HCT116 (cell line): Measurements from ENCODE around the gene EXOC4. TPM values are rescaled to one million over a fixed set of nuclear protein-coding genes. Genes with fewer than 3 reads are reported as not detected.

ENCODE experiments used
- ATAC-seq: fragments of 200-7000 bp; cut with Tn5 transposase; 2 replicates; pipeline ENCODE4 v1.9.1; 2020; ENCODE audit warnings: mild to moderate bottlenecking, moderate library complexity
- BruUV-seq: library from RNA; stranded (reverse); fragments of 400-500 nt; replicated peaks from 2 replicates; lab custom pipeline; 2021; lab: Mats Ljungman, UMichigan
- CTCF ChIA-PET: fragments of 300-600 bp; sonication (Branson Sonifier 250); formaldehyde crosslinking; loops from one replicate; lab custom pipeline; 2021; ENCODE audit warnings: antibody characterized with exemption; lab: Charles Lee
- POLR2A ChIA-PET: fragments of 300-600, 350-600 bp; sonication (Branson Sonifier 250); formaldehyde crosslinking; loops from one replicate; lab custom pipeline; 2021; ENCODE audit warnings: antibody characterized with exemption; lab: Charles Lee
- RAD21 ChIA-PET, 2 experiments: fragments of 300-600 bp; sonication (Branson Sonifier 250); formaldehyde crosslinking; loops; one replicate each; lab custom pipeline; 2023; ENCODE audit warnings: low total read pairs in 2 of 2; ENCODE audit not compliant: uncharacterized antibody in 2 of 2, unreplicated experiment in 2 of 2, low non-redundant PET in 1 of 2; lab: Charles Lee
- DNase-seq: peaks from one replicate; pipeline ENCODE4 v3.0.0-alpha.2; 2010; ENCODE audit warnings: low read depth, low spot score
- H2AFZ ChIP-seq: fragments of 200-600 bp; shearing (Covaris generic), sonication (generic); 2 replicates; pipeline ENCODE4 v1.6.1; 2017; ENCODE audit warnings: low read depth, mixed run types, mixed read lengths, antibody characterized with exemption, low read length; ENCODE audit not compliant: poor library complexity, severe bottlenecking
- H3K27ac ChIP-seq: 2 replicates; pipeline ENCODE4 v1.5.1; 2012; ENCODE audit warnings: low read depth, low read length
- H3K27me3 ChIP-seq: fragments of 200-600 bp; sonication (generic); 2 replicates; pipeline ENCODE4 v1.6.1; 2016; ENCODE audit warnings: mixed run types, low read length, mixed read lengths; ENCODE audit not compliant: insufficient read depth
- H3K36me3 ChIP-seq, 2 experiments: fragments of 200-500 bp in 1 of 2; fragments of 200-600 bp in 1 of 2; sonication (Bioruptor generic) in 1 of 2; sonication (generic) in 1 of 2; 2 replicates each; pipeline versions ENCODE4 v1.5.1 to v1.6.1; 2014 to 2016; ENCODE audit warnings: low read length in 2 of 2, inconsistent platforms in 1 of 2, mixed read lengths in 1 of 2, mixed run types in 1 of 2; ENCODE audit not compliant: insufficient read depth in 2 of 2, control insufficient read depth in 1 of 2
- H3K4me1 ChIP-seq, 2 experiments: fragments of 200-600 bp in 1 of 2; sonication (generic) in 1 of 2; 2 replicates each; pipeline versions ENCODE4 v1.5.1 to v1.6.1; 2012 to 2017; ENCODE audit warnings: low read length in 2 of 2, inconsistent platforms in 1 of 2, mild to moderate bottlenecking in 1 of 2, mixed read lengths in 1 of 2, mixed run types in 1 of 2, moderate library complexity in 1 of 2; ENCODE audit not compliant: insufficient read depth in 2 of 2, control insufficient read depth in 1 of 2
- H3K4me2 ChIP-seq: fragments of 200-600 bp; sonication (generic); 2 replicates; pipeline ENCODE4 v1.6.1; 2017; ENCODE audit warnings: mixed run types, low read length, mixed read lengths
- H3K4me3 ChIP-seq, 2 experiments: fragments of 200-600 bp in 1 of 2; sonication (generic) in 1 of 2; replicated peaks in 1 of 2; 2 replicates each; pipeline ENCODE4 v1.5.1; 2011 to 2016; ENCODE audit warnings: low read length in 2 of 2, control low read depth in 1 of 2, low read depth in 1 of 2, mild to moderate bottlenecking in 1 of 2, mixed read lengths in 1 of 2, mixed run types in 1 of 2
- H3K79me2 ChIP-seq: fragments of 200-600 bp; sonication (generic); 2 replicates; pipeline ENCODE4 v1.6.1; 2017; ENCODE audit warnings: mild to moderate bottlenecking, mixed run types, low read length, moderate library complexity, mixed read lengths; ENCODE audit not compliant: insufficient read depth
- H3K9ac ChIP-seq: fragments of 200-600 bp; sonication (generic); 2 replicates; pipeline ENCODE4 v1.6.1; 2016; ENCODE audit warnings: low read length, mixed read lengths
- H3K9me2 ChIP-seq: fragments of 200-600 bp; sonication (generic), shearing (Covaris generic); 2 replicates; pipeline ENCODE4 v1.6.1; 2017; ENCODE audit warnings: mixed run types, mild to moderate bottlenecking, moderate library complexity; ENCODE audit not compliant: insufficient read depth
- H3K9me3 ChIP-seq, 2 experiments: fragments of 200-500 bp in 1 of 2; fragments of 200-600 bp in 1 of 2; sonication (Bioruptor generic) in 1 of 2; sonication (generic) in 1 of 2; 2 replicates each; pipeline ENCODE4 v1.6.1; 2014 to 2017; ENCODE audit warnings: low read length in 2 of 2, mixed read lengths in 2 of 2, inconsistent platforms in 1 of 2, low read depth in 1 of 2, mild to moderate bottlenecking in 1 of 2, mixed run types in 1 of 2, moderate library complexity in 1 of 2; ENCODE audit not compliant: control insufficient read depth in 1 of 2, insufficient read depth in 1 of 2
- H4K20me1 ChIP-seq: fragments of 200-600 bp; sonication (generic), shearing (Covaris generic); 2 replicates; pipeline ENCODE4 v1.6.1; 2017; ENCODE audit warnings: mixed run types, mild to moderate bottlenecking, moderate library complexity; ENCODE audit not compliant: insufficient read depth
- CBX3 ChIP-seq: IDR thresholded peaks from 2 replicates; pipeline ENCODE4 v1.6.1; 2012; ENCODE audit warnings: low read depth
- CEBPB ChIP-seq: IDR thresholded peaks from 2 replicates; pipeline ENCODE4 v1.6.1; 2012; ENCODE audit warnings: low read depth
- EGR1 ChIP-seq: IDR thresholded peaks from 2 replicates; pipeline ENCODE4 v1.6.1; 2012; ENCODE audit warnings: low read depth
- EZH2 ChIP-seq: fragments of 200-600 bp; sonication (generic); IDR thresholded peaks from 2 replicates; pipeline ENCODE4 v1.6.1; 2017; ENCODE audit warnings: antibody characterized with exemption, mixed run types
- JUND ChIP-seq: IDR thresholded peaks from 2 replicates; pipeline ENCODE4 v1.6.1; 2012
- MAX ChIP-seq: IDR thresholded peaks from 2 replicates; pipeline ENCODE4 v1.6.1; 2012
- POLR2A ChIP-seq: IDR thresholded peaks from 2 replicates; pipeline ENCODE4 v1.7.0; 2011; ENCODE audit warnings: borderline replicate concordance; ENCODE audit not compliant: insufficient read depth, insufficient read length; ENCODE audit errors: extremely low read depth
- POLR2AphosphoS5 ChIP-seq: IDR thresholded peaks from 2 replicates; pipeline ENCODE4 v1.6.1; 2011; ENCODE audit warnings: mild to moderate bottlenecking, low read depth, low read length, moderate library complexity
- SP1 ChIP-seq: IDR thresholded peaks from 2 replicates; pipeline ENCODE4 v1.6.1; 2012; ENCODE audit warnings: low read depth
- SRF ChIP-seq: IDR thresholded peaks from 2 replicates; pipeline ENCODE4 v1.6.1; 2012; ENCODE audit warnings: low read depth
- YY1 ChIP-seq: IDR thresholded peaks from 2 replicates; pipeline ENCODE4 v1.6.1; 2011; ENCODE audit warnings: low read length, low read depth, moderate library complexity, mild to moderate bottlenecking; ENCODE audit not compliant: insufficient replicate concordance; ENCODE audit errors: extremely low read depth
- ZNF274 ChIP-seq: fragments of 200-500 bp; sonication (Bioruptor generic); IDR thresholded peaks from 2 replicates; pipeline ENCODE4 v1.6.1; 2014; ENCODE audit warnings: mild to moderate bottlenecking, low read depth, low read length, inconsistent platforms
- intact Hi-C: fragments of 100-400 bp; cut with micrococcal nuclease; formaldehyde crosslinking; loops from 2 replicates; pipeline ENCODE4 v1.10.0; 2022
- total RNA-seq: library from RNA; stranded (reverse); gene quantifications from one replicate; pipeline ENCODE4 v1.2.1, GENCODE V29; 2021; ENCODE audit not compliant: unreplicated experiment
- TF ChIP-seq, protein P1 (sequence below): IDR thresholded peaks from 2 replicates; pipeline ENCODE4 v1.6.1; 2012

The EXOC4 gene
- total RNA-seq, 1 experiment from 2014 or later, result 40.3 TPM

GRCh38 chr7:133863362-133864061 is 610.6 kb downstream of the EXOC4 start:
- Histone ChIP-seq H3K36me3 (no peaks in the 10 kb centered on the region), H4K20me1 (no peaks in the 10 kb centered on the region; the same call in 1 of the 2 replicates), H3K4me2 (no peak overlapping the region), H3K9ac (no peak overlapping the region), H3K27ac (no peak overlapping the region), H3K4me1 (no peaks in the 10 kb centered on the region), H2AFZ (no peak overlapping the region), H3K79me2 (no peaks in the 10 kb centered on the region), H3K9me3 (no peaks in the 10 kb centered on the region), H3K4me3 (no peak overlapping the region), H3K9me2 (no peaks in the 10 kb centered on the region), H3K27me3 (no peaks in the 10 kb centered on the region)
- DNase-seq (no peak), ATAC-seq (no peak)
- POLR2A ChIA-PET, result no interaction called here
- no TSS peak for BruUV-seq
- TF ChIP-seq ZNF274 (no peak), POLR2AphosphoS5 (no peak), SP1 (no peak), YY1 (no peak), POLR2A (no peak), CEBPB (no peak), MAX (no peak), EZH2 (no peak), EGR1 (no peak)
- TF ChIP-seq, protein P1, sequence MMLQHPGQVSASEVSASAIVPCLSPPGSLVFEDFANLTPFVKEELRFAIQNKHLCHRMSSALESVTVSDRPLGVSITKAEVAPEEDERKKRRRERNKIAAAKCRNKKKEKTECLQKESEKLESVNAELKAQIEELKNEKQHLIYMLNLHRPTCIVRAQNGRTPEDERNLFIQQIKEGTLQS, result no peak
- intact Hi-C loops, result no loop called here
- RAD21 ChIA-PET, result no interaction called here
- CTCF ChIA-PET, result interaction anchor here (1.8 kb wide), 1 partner anchor 9 kb away, joined by 4 read pairs; no protein-coding TSS in a partner anchor

DNA sequence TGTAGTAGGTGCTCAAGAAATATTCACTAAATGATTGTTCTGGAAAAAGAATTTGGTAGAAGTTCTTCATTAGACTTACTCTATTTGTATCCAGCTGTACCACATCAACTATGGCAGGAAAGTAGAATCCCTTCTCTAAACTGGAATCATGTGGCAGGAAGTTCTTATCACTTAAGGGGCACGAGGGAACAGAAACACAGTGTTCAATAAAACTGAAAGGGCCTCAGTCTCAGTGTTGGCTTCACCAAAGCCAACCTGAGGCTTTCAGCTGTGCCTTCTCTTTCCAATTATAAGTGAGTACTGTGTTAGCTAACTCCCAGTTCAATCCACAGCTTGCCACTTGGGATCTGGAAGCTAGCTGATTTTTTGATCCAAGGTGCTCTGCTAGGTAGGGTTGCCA is 616.7 kb downstream of the EXOC4 start:
- Histone ChIP-seq H3K27me3 (no peaks in the 10 kb centered on the region), H4K20me1 (no peaks in the 10 kb centered on the region; the same call in 1 of the 2 replicates), H3K36me3 (no peaks in the 10 kb centered on the region), H3K4me1 (no peaks in the 10 kb centered on the region), H3K4me3 (no peak overlapping the region), H3K9me3 (no peaks in the 10 kb centered on the region)
- POLR2A ChIA-PET, result no interaction called here
- no peak for TF ChIP-seq POLR2AphosphoS5
- TF ChIP-seq EGR1, result no peak
- no peak for TF ChIP-seq CBX3
- no peak for TF ChIP-seq SRF
- no peak for TF ChIP-seq JUND
- TF ChIP-seq, all 23 proteins: peak for 0
- DNase-seq (no peak), ATAC-seq (no peak)
- no peak overlapping the region for H3K27ac ChIP-seq
- no peaks in the 10 kb centered on the region for H3K79me2 ChIP-seq
- no TSS peak for BruUV-seq
- no peaks in the 10 kb centered on the region for H3K9me2 ChIP-seq
- intact Hi-C loops, result no loop called here
- CTCF ChIA-PET, result interaction anchor here (0.8 kb wide), 1 partner anchor 15 kb away, joined by 4 read pairs; no protein-coding TSS in a partner anchor
- H3K9ac ChIP-seq, result no peak overlapping the region
- RAD21 ChIA-PET, result no interaction called here
- no peak overlapping the region for H3K4me2 ChIP-seq
- no peak overlapping the region for H2AFZ ChIP-seq
